ENCODE data around the gene DHX8. TPM values are rescaled to one million over a fixed set of nuclear protein-coding genes. Genes with fewer than 3 reads are reported as not detected.

Gene DHX8
- polyA plus RNA-seq, 3 donors: 21.8 to 35.6 (median 26.5) TPM

DNA sequence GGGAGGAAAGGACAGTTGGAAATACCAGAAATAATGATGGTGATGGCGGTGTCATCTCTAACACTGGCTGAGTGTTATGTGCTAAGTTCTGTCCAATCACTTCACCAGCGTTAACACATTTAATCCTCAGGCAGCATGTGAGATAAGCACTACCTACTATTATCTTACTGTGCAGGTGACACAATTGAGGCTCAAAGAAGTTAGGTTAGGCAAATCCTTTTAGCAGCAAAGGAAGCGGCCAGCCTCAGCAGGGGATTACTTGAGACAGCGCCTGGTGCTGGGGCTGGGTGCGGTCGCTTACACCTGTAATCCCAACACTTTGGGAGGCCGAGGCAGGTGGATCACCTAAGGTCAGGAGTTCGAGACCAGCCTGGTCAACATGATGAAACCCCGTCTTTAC is 18.7 kb upstream of the DHX8 start:
- H2AFZ ChIP-seq (ENCODE audit: insufficient read depth, low read depth, low read length, poor library complexity, severe bottlenecking): no peak overlapping the region
- H3K27me3 Mint-ChIP-seq (ENCODE audit: low read depth in 3 of 3): peaks cover 6 to 12% (median 8%) of the 10 kb centered on the region in 3 donors
- peaks cover 0 to 2% (median 0%) of the 10 kb centered on the region in 7 donors for H3K9me3 Mint-ChIP-seq
- no peak overlapping the region for H3K27ac Mint-ChIP-seq
- no peaks in the 10 kb centered on the region for H4K20me1 ChIP-seq (ENCODE audit: insufficient read depth, low read length)
- no peaks in the 10 kb centered on the region for H3K4me1 ChIP-seq (ENCODE audit: control insufficient read depth in 1 of 2, insufficient read depth in 2 of 2, low read length in 2 of 2)
- no peaks in the 10 kb centered on the region for H3K79me2 ChIP-seq (ENCODE audit: insufficient read depth, low read length)
- WGBS (ENCODE audit: insufficient coverage): 90% methylated on average over 5 of the region's 9 CpGs
- H3K27ac ChIP-seq (ENCODE audit: low read depth in 1 of 2, low read length in 2 of 2): no peak overlapping the region
- no peak overlapping the region for H3K4me3 ChIP-seq (replicated peaks in 1 of 3; ENCODE audit: low read depth in 2 of 3, low read length in 3 of 3)
- H3K36me3 Mint-ChIP-seq: no peaks in the 10 kb centered on the region
- H3K4me3 Mint-ChIP-seq: no peak overlapping the region
- TF ChIP-seq, protein P1, sequence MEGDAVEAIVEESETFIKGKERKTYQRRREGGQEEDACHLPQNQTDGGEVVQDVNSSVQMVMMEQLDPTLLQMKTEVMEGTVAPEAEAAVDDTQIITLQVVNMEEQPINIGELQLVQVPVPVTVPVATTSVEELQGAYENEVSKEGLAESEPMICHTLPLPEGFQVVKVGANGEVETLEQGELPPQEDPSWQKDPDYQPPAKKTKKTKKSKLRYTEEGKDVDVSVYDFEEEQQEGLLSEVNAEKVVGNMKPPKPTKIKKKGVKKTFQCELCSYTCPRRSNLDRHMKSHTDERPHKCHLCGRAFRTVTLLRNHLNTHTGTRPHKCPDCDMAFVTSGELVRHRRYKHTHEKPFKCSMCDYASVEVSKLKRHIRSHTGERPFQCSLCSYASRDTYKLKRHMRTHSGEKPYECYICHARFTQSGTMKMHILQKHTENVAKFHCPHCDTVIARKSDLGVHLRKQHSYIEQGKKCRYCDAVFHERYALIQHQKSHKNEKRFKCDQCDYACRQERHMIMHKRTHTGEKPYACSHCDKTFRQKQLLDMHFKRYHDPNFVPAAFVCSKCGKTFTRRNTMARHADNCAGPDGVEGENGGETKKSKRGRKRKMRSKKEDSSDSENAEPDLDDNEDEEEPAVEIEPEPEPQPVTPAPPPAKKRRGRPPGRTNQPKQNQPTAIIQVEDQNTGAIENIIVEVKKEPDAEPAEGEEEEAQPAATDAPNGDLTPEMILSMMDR (IDR thresholded peaks at IDR 0.05): no peak
- no peak for DNase-seq
- no peaks in the 10 kb centered on the region for H3K36me3 ChIP-seq (replicated peaks in 1 of 2; ENCODE audit: control insufficient read depth in 1 of 2, insufficient read depth in 2 of 2, low read length in 2 of 2)
- no peak overlapping the region for H3K4me2 ChIP-seq (replicated peaks; ENCODE audit: extremely low read depth, low read length, poor library complexity, severe bottlenecking)
- no peak overlapping the region for H3K9ac ChIP-seq (ENCODE audit: insufficient read depth, low read length, poor library complexity, severe bottlenecking)
- intact Hi-C loops (cut with micrococcal nuclease): no loop called here
- peaks cover 0 to 2% of the 10 kb centered on the region in 2 donors for H3K27me3 ChIP-seq (ENCODE audit: control insufficient read depth in 2 of 2, insufficient read depth in 2 of 2, low read length in 2 of 2)
- no peaks in the 10 kb centered on the region for H3K9me3 ChIP-seq (replicated peaks in 1 of 2; ENCODE audit: control insufficient read depth in 1 of 2, insufficient read depth in 1 of 2, low read length in 2 of 2)
- H3K4me1 Mint-ChIP-seq: peaks cover 6% of the 10 kb centered on the region

- Histone ChIP-seq H2AFZ (ENCODE audit: insufficient read depth, low read depth, low read length, poor library complexity, severe bottlenecking) (no peak overlapping the region), H3K9ac (ENCODE audit: insufficient read depth, low read length, poor library complexity, severe bottlenecking) (no peak overlapping the region), H4K20me1 (ENCODE audit: insufficient read depth, low read length) (no peaks in the 10 kb centered on the region), H3K36me3 (replicated peaks in 1 of 2; ENCODE audit: control insufficient read depth in 1 of 2, insufficient read depth in 2 of 2, low read length in 2 of 2) (no peaks in the 10 kb centered on the region), H3K4me1 (ENCODE audit: control insufficient read depth in 1 of 2, insufficient read depth in 2 of 2, low read length in 2 of 2) (no peaks in the 10 kb centered on the region), H3K9me3 (replicated peaks in 1 of 2; ENCODE audit: control insufficient read depth in 1 of 2, insufficient read depth in 1 of 2, low read length in 2 of 2) (no peaks in the 10 kb centered on the region), H3K27ac (ENCODE audit: low read depth in 1 of 2, low read length in 2 of 2) (no peak overlapping the region), H3K79me2 (ENCODE audit: insufficient read depth, low read length) (no peaks in the 10 kb centered on the region), H3K27me3 (ENCODE audit: control insufficient read depth in 2 of 2, insufficient read depth in 2 of 2, low read length in 2 of 2) (peaks cover 0 to 2% of the 10 kb centered on the region in 2 donors), H3K4me2 (replicated peaks; ENCODE audit: extremely low read depth, low read length, poor library complexity, severe bottlenecking) (no peak overlapping the region), H3K4me3 (replicated peaks in 1 of 3; ENCODE audit: low read depth in 2 of 3, low read length in 3 of 3) (no peak overlapping the region)
- intact Hi-C loops (cut with micrococcal nuclease): no loop called here
- 73% methylated on average over 5 of the region's 9 CpGs for WGBS (ENCODE audit: insufficient coverage)
- peak overlapping the region in 1 of 2 donors; percentile 18 for H3K4me3 Mint-ChIP-seq
- no peak overlapping the region for H3K27ac Mint-ChIP-seq
- TF ChIP-seq, protein P1 (IDR thresholded peaks at IDR 0.05): no peak
- H3K4me1 Mint-ChIP-seq: peaks cover 5% of the 10 kb centered on the region
- no peak for DNase-seq
- peaks cover 2 to 9% (median 8%) of the 10 kb centered on the region in 3 donors for H3K27me3 Mint-ChIP-seq (ENCODE audit: low read depth in 3 of 3)
- no peaks in the 10 kb centered on the region for H3K36me3 Mint-ChIP-seq
- H3K9me3 Mint-ChIP-seq: no peaks in the 10 kb centered on the region
Measured at GRCh38 chr17:43467981-43468581, 15.7 kb upstream of the DHX8 start.
